Stimulated activated CD8-positive, alpha-beta memory T cell treated with anti-CD3 and anti-CD28 coated beads, Interleukin-4, amount 100 ng/mL, for 1 hour (primary cell): Measurements from ENCODE around the gene PREP.

Source experiments
- DNase-seq, 2 donors: peaks; one replicate each; pipeline ENCODE4 v3.0.0-alpha.2; 2020; ENCODE audit warnings: low read depth in 2 of 2, low spot score in 1 of 2

Gene PREP

GRCh38 chr6:105397987-105398386, 4.9 kb downstream of the PREP start:
- no peak for DNase-seq

- no peak for DNase-seq
Observed at GRCh38 chr6:105391705-105392104, 11.2 kb downstream of the PREP start.

GRCh38 chr6:105389543-105389942, 13.3 kb downstream of the PREP start:
- DNase-seq = no peak

- DNase-seq = no peak
Observed at GRCh38 chr6:105388392-105388791, 14.5 kb downstream of the PREP start.

- DNase-seq = no peak
Observed at GRCh38 chr6:105384004-105384403, 18.9 kb downstream of the PREP start.

GRCh38 chr6:105382958-105383357, 19.9 kb downstream of the PREP start:
- DNase-seq = no peak

GRCh38 chr6:105382496-105382895, 20.4 kb downstream of the PREP start:
- no peak for DNase-seq

- no peak for DNase-seq
Observed at GRCh38 chr6:105380634-105381033, 22.2 kb downstream of the PREP start.

GRCh38 chr6:105375797-105376196, 27.1 kb downstream of the PREP start:
- DNase-seq = no peak

GRCh38 chr6:105374010-105374420, 28.9 kb downstream of the PREP start:
- no peak for DNase-seq

GRCh38 chr6:105373481-105373880, 29.4 kb downstream of the PREP start:
- no peak for DNase-seq

GRCh38 chr6:105372849-105373182, 30.1 kb downstream of the PREP start:
- no peak for DNase-seq

- no peak for DNase-seq
Observed at GRCh38 chr6:105372142-105372848, 30.6 kb downstream of the PREP start.

- no peak for DNase-seq
Observed at GRCh38 chr6:105370351-105370750, 32.5 kb downstream of the PREP start.

- no peak for DNase-seq
Observed at GRCh38 chr6:105369145-105369544, 33.7 kb downstream of the PREP start.

GRCh38 chr6:105364243-105364642, 38.6 kb downstream of the PREP start:
- no peak for DNase-seq

- no peak for DNase-seq
Observed at GRCh38 chr6:105363100-105363754, 39.7 kb downstream of the PREP start.

- DNase-seq = no peak
Observed at GRCh38 chr6:105359419-105360370, 43.2 kb downstream of the PREP start.

GRCh38 chr6:105357165-105357564, 45.7 kb downstream of the PREP start:
- no peak for DNase-seq

GRCh38 chr6:105352037-105352617, 50.8 kb downstream of the PREP start:
- no peak for DNase-seq

GRCh38 chr6:105348897-105349296, 54.0 kb downstream of the PREP start:
- no peak for DNase-seq

- no peak for DNase-seq
Observed at GRCh38 chr6:105346052-105346451, 56.8 kb downstream of the PREP start.
